Neutrophil (primary cell): ENCODE data around the gene RNASET2.
A peak's percentile ranks its signal among the peaks of the same experiment; 100 is the strongest.
"Not testable (repeated sequence)": the region's sequence is repeated elsewhere in the genome, so short reads cannot be mapped to it uniquely, and the experiment has no call there.

Experiments
- H3K27ac ChIP-seq: fragments of 200-600 bp; sonication (generic); 2 replicates; pipeline ENCODE4 v1.5.1; 2016; ENCODE audit warnings: mild to moderate bottlenecking, moderate library complexity
- H3K27me3 ChIP-seq: fragments of 200-600 bp; sonication (generic); 2 replicates; pipeline ENCODE4 v1.6.0; 2016; ENCODE audit warnings: mild to moderate bottlenecking
- H3K36me3 ChIP-seq: fragments of 200-600 bp; sonication (generic); 2 replicates; pipeline ENCODE4 v1.5.1; 2017
- H3K4me1 ChIP-seq, 2 experiments: fragments of 200-600 bp in 1 of 2; sonication (generic) in 1 of 2; 1 replicate in 1 of 2; 2 replicates in 1 of 2; pipeline versions ENCODE4 v1.5.1 to v1.6.1; 2013 to 2016; ENCODE audit warnings: low read depth in 1 of 2, low read length in 1 of 2, mild to moderate bottlenecking in 1 of 2, moderate library complexity in 1 of 2; ENCODE audit not compliant: control insufficient read depth in 1 of 2, insufficient read depth in 1 of 2
- H3K4me3 ChIP-seq, 2 experiments: fragments of 200-600 bp in 1 of 2; sonication (generic) in 1 of 2; 1 replicate in 1 of 2; 2 replicates in 1 of 2; pipeline ENCODE4 v1.5.1; 2013 to 2016; ENCODE audit warnings: low read depth in 1 of 2, low read length in 1 of 2, mild to moderate bottlenecking in 1 of 2, moderate library complexity in 1 of 2
- H3K9me3 ChIP-seq: fragments of 200-600 bp; sonication (generic); 2 replicates; pipeline ENCODE4 v1.5.1; 2016
- CTCF ChIP-seq: fragments of 200-600 bp; sonication (generic); IDR thresholded peaks from 2 replicates; pipeline ENCODE4 v1.5.1; 2016; ENCODE audit warnings: antibody characterized with exemption

The RNASET2 gene

GRCh38 chr6:166925141-166925996 is 31.0 kb downstream of the RNASET2 start:
- Histone ChIP-seq H3K9me3 (no peaks in the 10 kb centered on the region), H3K27ac (no peak overlapping the region), H3K36me3 (peaks cover 49% of the 10 kb centered on the region), H3K4me3 (no peak overlapping the region), H3K27me3 (no peaks in the 10 kb centered on the region), H3K4me1 (peaks cover 0 to 8% of the 10 kb centered on the region in 2 experiments)
- TF ChIP-seq CTCF: no peak

- Histone ChIP-seq H3K27me3 (no peaks in the 10 kb centered on the region), H3K9me3 (no peaks in the 10 kb centered on the region), H3K4me3 (no peak overlapping the region), H3K27ac (no peak overlapping the region), H3K4me1 (peaks cover 0 to 8% of the 10 kb centered on the region in 2 experiments), H3K36me3 (peaks cover 41% of the 10 kb centered on the region)
- no peak for TF ChIP-seq CTCF
These were observed 31.8 kb downstream of the RNASET2 start for GRCh38 chr6:166924531-166924930.

GRCh38 chr6:166922937-166923336 is 33.4 kb downstream of the RNASET2 start:
- Histone ChIP-seq H3K4me3 (no peak overlapping the region), H3K36me3 (peaks cover 25% of the 10 kb centered on the region), H3K27me3 (no peaks in the 10 kb centered on the region), H3K4me1 (peaks cover 0 to 8% of the 10 kb centered on the region in 2 experiments), H3K27ac (no peak overlapping the region), H3K9me3 (no peaks in the 10 kb centered on the region)
- no peak for TF ChIP-seq CTCF

GRCh38 chr6:166921570-166921969 is 34.8 kb downstream of the RNASET2 start:
- Histone ChIP-seq H3K9me3 (no peaks in the 10 kb centered on the region), H3K4me1 (peaks cover 0 to 8% of the 10 kb centered on the region in 2 experiments), H3K27me3 (no peaks in the 10 kb centered on the region), H3K4me3 (no peak overlapping the region), H3K27ac (peak overlapping the region; percentile 19), H3K36me3 (peaks cover 11% of the 10 kb centered on the region)
- TF ChIP-seq CTCF: no peak

GRCh38 chr6:166916824-166917223 is 39.5 kb downstream of the RNASET2 start:
- Histone ChIP-seq H3K36me3 (no peaks in the 10 kb centered on the region), H3K9me3 (no peaks in the 10 kb centered on the region), H3K4me3 (no peak overlapping the region), H3K27ac (no peak overlapping the region), H3K27me3 (no peaks in the 10 kb centered on the region), H3K4me1 (peaks cover 0 to 8% of the 10 kb centered on the region in 2 experiments)
- no peak for TF ChIP-seq CTCF

GRCh38 chr6:166915484-166915883 is 40.9 kb downstream of the RNASET2 start:
- H3K36me3 ChIP-seq, H3K9me3 ChIP-seq, H3K4me3 ChIP-seq, H3K4me1 ChIP-seq, H3K27ac ChIP-seq, H3K27me3 ChIP-seq: not testable (repeated sequence)

GRCh38 chr6:166914952-166915351 is 41.4 kb downstream of the RNASET2 start:
- not testable (repeated sequence) for H3K4me1 ChIP-seq, H3K9me3 ChIP-seq, H3K4me3 ChIP-seq, H3K27ac ChIP-seq, H3K36me3 ChIP-seq, H3K27me3 ChIP-seq
